H9 (cell line): ENCODE data around the gene DOCK1. TPM values are rescaled to one million over a fixed set of nuclear protein-coding genes. Genes with fewer than 3 reads are reported as not detected.

Experiments used
- DNase-seq: peaks from one replicate; pipeline ENCODE4 v3.0.0-alpha.2; 2017
- H2AFZ ChIP-seq: one replicate; pipeline ENCODE4 v1.6.1; 2013; ENCODE audit warnings: mild to moderate bottlenecking, low read length, control low read depth, moderate library complexity
- H2AK5ac ChIP-seq: 2 replicates; pipeline ENCODE4 v1.6.1; 2013; ENCODE audit warnings: low read length, control low read depth, mixed read lengths; ENCODE audit not compliant: insufficient read length
- H2BK120ac ChIP-seq: one replicate; pipeline ENCODE4 v1.6.1; 2013; ENCODE audit warnings: low read depth, mild to moderate bottlenecking, low read length, control low read depth, inconsistent platforms; ENCODE audit not compliant: poor library complexity, severe bottlenecking
- H2BK12ac ChIP-seq: 2 replicates; pipeline ENCODE4 v1.6.1; 2013; ENCODE audit warnings: low read length, control low read depth, mixed read lengths, low read depth; ENCODE audit not compliant: insufficient read length
- H2BK15ac ChIP-seq: 2 replicates; pipeline ENCODE4 v1.6.1; 2013; ENCODE audit warnings: low read depth, low read length, control low read depth
- H2BK20ac ChIP-seq: one replicate; pipeline ENCODE4 v1.6.1; 2013; ENCODE audit warnings: low read depth, mild to moderate bottlenecking, low read length, control low read depth, inconsistent platforms; ENCODE audit not compliant: poor library complexity, severe bottlenecking
- H2BK5ac ChIP-seq: 2 replicates; pipeline ENCODE4 v1.6.1; 2013; ENCODE audit warnings: low read length, control low read depth, mixed read lengths; ENCODE audit not compliant: insufficient read length
- H3K14ac ChIP-seq: 2 replicates; pipeline ENCODE4 v1.6.1; 2013; ENCODE audit warnings: low read length, control low read depth; ENCODE audit not compliant: insufficient read depth
- H3K18ac ChIP-seq: 2 replicates; pipeline ENCODE4 v1.6.1; 2013; ENCODE audit warnings: low read depth, mild to moderate bottlenecking, mixed read lengths, low read length, control low read depth; ENCODE audit not compliant: insufficient read length
- H3K23ac ChIP-seq: 2 replicates; pipeline ENCODE4 v1.6.1; 2013; ENCODE audit warnings: low read length, control low read depth, mixed read lengths, low read depth; ENCODE audit not compliant: insufficient read length
- H3K23me2 ChIP-seq: 2 replicates; pipeline ENCODE4 v1.6.1; 2013; ENCODE audit warnings: low read depth, mild to moderate bottlenecking, mixed read lengths, low read length, control low read depth; ENCODE audit not compliant: insufficient read length, poor library complexity, severe bottlenecking
- H3K27ac ChIP-seq: 2 replicates; pipeline ENCODE4 v1.5.1; 2013; ENCODE audit warnings: low read length, control low read depth, mixed read lengths, low read depth; ENCODE audit not compliant: insufficient read length
- H3K27me3 ChIP-seq: 2 replicates; pipeline ENCODE4 v1.6.1; 2013; ENCODE audit warnings: low read length, control low read depth, inconsistent platforms; ENCODE audit not compliant: insufficient read depth
- H3K4ac ChIP-seq: 2 replicates; pipeline ENCODE4 v1.6.1; 2013; ENCODE audit warnings: low read depth, mild to moderate bottlenecking, control low read depth, inconsistent platforms, low read length, moderate library complexity
- H3K4me1 ChIP-seq: 2 replicates; pipeline ENCODE4 v1.6.1; 2013; ENCODE audit warnings: low read length, control low read depth, inconsistent platforms; ENCODE audit not compliant: insufficient read depth
- H3K4me2 ChIP-seq: 2 replicates; pipeline ENCODE4 v1.6.1; 2013; ENCODE audit warnings: low read length, control low read depth, mixed read lengths; ENCODE audit not compliant: insufficient read length, insufficient read depth
- H3K56ac ChIP-seq: 2 replicates; pipeline ENCODE4 v1.6.1; 2013; ENCODE audit warnings: low read depth, mild to moderate bottlenecking, mixed read lengths, low read length, control low read depth; ENCODE audit not compliant: insufficient read length
- H3K79me1 ChIP-seq: 2 replicates; pipeline ENCODE4 v1.6.1; 2013; ENCODE audit warnings: low read depth, mild to moderate bottlenecking, moderate library complexity, low read length, control low read depth, inconsistent platforms; ENCODE audit not compliant: insufficient read depth, poor library complexity, severe bottlenecking
- H3K79me2 ChIP-seq: 2 replicates; pipeline ENCODE4 v1.6.1; 2013; ENCODE audit warnings: low read length, control low read depth, inconsistent platforms; ENCODE audit not compliant: insufficient read depth
- H3K9ac ChIP-seq: 2 replicates; pipeline ENCODE4 v1.6.1; 2013; ENCODE audit warnings: low read length, control low read depth, mixed read lengths; ENCODE audit not compliant: insufficient read length; ENCODE audit errors: extremely low read depth
- H3K9me3 ChIP-seq: one replicate; pipeline ENCODE4 v1.6.1; 2013; ENCODE audit warnings: low read depth, low read length, inconsistent platforms; ENCODE audit not compliant: control insufficient read depth
- H3T11ph ChIP-seq: one replicate; pipeline ENCODE4 v1.6.1; 2013; ENCODE audit warnings: mild to moderate bottlenecking, low read length, control low read depth, inconsistent platforms
- H4K20me1 ChIP-seq: one replicate; pipeline ENCODE4 v1.6.1; 2013; ENCODE audit not compliant: control insufficient read depth, insufficient read length, insufficient read depth
- H4K5ac ChIP-seq: 2 replicates; pipeline ENCODE4 v1.6.1; 2013; ENCODE audit warnings: low read depth, mild to moderate bottlenecking, mixed read lengths, low read length, control low read depth; ENCODE audit not compliant: insufficient read length
- H4K8ac ChIP-seq: replicated peaks from 2 replicates; pipeline ENCODE4 v1.6.1; 2013; ENCODE audit warnings: low read length, control low read depth, mixed read lengths, low read depth; ENCODE audit not compliant: insufficient read length
- H4K91ac ChIP-seq: 2 replicates; pipeline ENCODE4 v1.6.1; 2013; ENCODE audit warnings: low read depth, mild to moderate bottlenecking, moderate library complexity, mixed read lengths, low read length, control low read depth; ENCODE audit not compliant: insufficient read length
- H3K27ac Mint-ChIP-seq, 3 experiments: 2 replicates in 2 of 3; 3 replicates in 1 of 3; pipeline ENCODE4 v1.8.0; 2020 to 2021; ENCODE audit warnings: mixed read lengths in 3 of 3, mild to moderate bottlenecking in 1 of 3, moderate library complexity in 1 of 3
- H3K27me3 Mint-ChIP-seq: 2 replicates; pipeline ENCODE4 v1.8.0; 2021; ENCODE audit warnings: low read depth, mild to moderate bottlenecking, moderate library complexity, mixed read lengths
- H3K36me3 Mint-ChIP-seq, 3 experiments: 2 replicates in 2 of 3; 3 replicates in 1 of 3; pipeline ENCODE4 v1.8.0; 2020 to 2021; ENCODE audit warnings: low read depth in 3 of 3, mixed read lengths in 3 of 3; ENCODE audit not compliant: insufficient read depth in 1 of 3
- H3K4me1 Mint-ChIP-seq, 2 experiments: 2 replicates each; pipeline ENCODE4 v1.8.0; 2020; ENCODE audit warnings: mixed read lengths in 2 of 2
- H3K4me3 Mint-ChIP-seq, 2 experiments: 2 replicates in 1 of 2; 3 replicates in 1 of 2; pipeline ENCODE4 v1.8.0; 2020 to 2021; ENCODE audit warnings: mild to moderate bottlenecking in 2 of 2, mixed read lengths in 2 of 2, moderate library complexity in 1 of 2
- H3K9me3 Mint-ChIP-seq, 2 experiments: 2 replicates in 1 of 2; 3 replicates in 1 of 2; pipeline ENCODE4 v1.8.0; 2020; ENCODE audit warnings: mild to moderate bottlenecking in 2 of 2, mixed read lengths in 2 of 2, moderate library complexity in 1 of 2
- CTCF ChIP-seq: fragments of 200-600 bp; sonication (generic); conservative IDR thresholded peaks from 3 replicates; pipeline ENCODE4 v1.8.0; 2021; ENCODE audit warnings: antibody characterized with exemption, mild to moderate bottlenecking
- WGBS: extraction: QIAGEN DNeasy Blood & Tissue Kit; methylation state at CpG from one replicate; pipeline ENCODE4 v1.1.7; 2013; ENCODE audit warnings: missing lambda C conversion rate, low lambda C conversion rate, mixed read lengths; ENCODE audit not compliant: insufficient read length; ENCODE audit errors: extremely low coverage; 5-methylcytosine and 5-hydroxymethylcytosine counted together
- total RNA-seq: library from RNA; stranded (reverse); gene quantifications from 2 replicates; pipeline ENCODE4 v1.2.1, GENCODE V29; 2021

DOCK1 gene
- total RNA-seq, 1 experiment from 2014 or later, result 57.0 TPM

- TF ChIP-seq CTCF, result no peak
- Histone ChIP-seq H4K91ac (no peak overlapping the region), H3K14ac (no peak overlapping the region), H2AFZ (no peak overlapping the region), H3K79me1 (no peaks in the 10 kb centered on the region), H3K4me2 (no peak overlapping the region), H2BK5ac (no peak overlapping the region), H2BK120ac (no peak overlapping the region), H4K20me1 (no peaks in the 10 kb centered on the region), H3K9ac (no peak overlapping the region), H3K23me2 (no peaks in the 10 kb centered on the region), H4K8ac (no peak overlapping the region), H3K27me3 (no peaks in the 10 kb centered on the region; the same call in 1 of the 2 replicates), H3K4me1 (no peaks in the 10 kb centered on the region), H3K4ac (no peak overlapping the region), H3K23ac (no peak overlapping the region), H3K79me2 (no peaks in the 10 kb centered on the region), H3T11ph (no peak overlapping the region), H3K27ac (no peak overlapping the region), H3K18ac (no peak overlapping the region), H2BK20ac (no peak overlapping the region), H2BK12ac (no peak overlapping the region), H3K56ac (no peak overlapping the region), H4K5ac (no peak overlapping the region), H2AK5ac (no peak overlapping the region), H3K9me3 (no peaks in the 10 kb centered on the region), H2BK15ac (no peak overlapping the region)
- Mint-ChIP-seq H3K27me3 (peaks cover 13% of the 10 kb centered on the region), H3K36me3 (peaks cover 19 to 36% (median 27%) of the 10 kb centered on the region in 3 experiments), H3K27ac (no peak overlapping the region), H3K9me3 (peaks cover 21 to 44% of the 10 kb centered on the region in 2 experiments), H3K4me1 (no peaks in the 10 kb centered on the region), H3K4me3 (no peak overlapping the region)
- no CpG with 5 or more reads among the region's 9 CpGs for WGBS
- DNase-seq, result peak; percentile 13
These were observed 9.9 kb upstream of the DOCK1 start for GRCh38 chr10:126895214-126895781.
